COR-L47 (cell line): ENCODE results near the gene SPI1.

Source experiments
- DNase-seq: peaks from one replicate; lab custom pipeline; 2025; lab: John Stamatoyannopoulos, UW

SPI1 gene

GRCh38 chr11:47357985-47358730 lies 20.2 kb downstream of the SPI1 start:
- DNase-seq: no peak

GRCh38 chr11:47356998-47357329 lies 21.4 kb downstream of the SPI1 start:
- no peak for DNase-seq

- no peak for DNase-seq
These were observed 22.0 kb downstream of the SPI1 start for GRCh38 chr11:47356129-47356997.

- peak; percentile 82 for DNase-seq
These were observed 22.8 kb downstream of the SPI1 start for GRCh38 chr11:47355283-47356128.

- no peak for DNase-seq
These were observed 23.4 kb downstream of the SPI1 start for GRCh38 chr11:47354913-47355282.

- no peak for DNase-seq
These were observed 24.2 kb downstream of the SPI1 start for GRCh38 chr11:47353978-47354774.

GRCh38 chr11:47352556-47352955 lies 25.8 kb downstream of the SPI1 start, which contains the start of gene MYBPC3:
Gene MYBPC3 (minus strand): TSS chr11:47352702. CDS start chr11:47352647, 55 bp downstream.
- DNase-seq: no peak

GRCh38 chr11:47351156-47352126 lies 26.9 kb downstream of the SPI1 start:
- DNase-seq: no peak

- no peak for DNase-seq
These were observed 28.0 kb downstream of the SPI1 start for GRCh38 chr11:47350315-47350714.

GRCh38 chr11:47349521-47350095 lies 28.7 kb downstream of the SPI1 start:
- no peak for DNase-seq

GRCh38 chr11:47348859-47349258 lies 29.5 kb downstream of the SPI1 start:
- peak; percentile 17 for DNase-seq

GRCh38 chr11:47348131-47348802 lies 30.1 kb downstream of the SPI1 start:
- DNase-seq: no peak

- DNase-seq: no peak
These were observed 31.2 kb downstream of the SPI1 start for GRCh38 chr11:47347137-47347536.

GRCh38 chr11:47345890-47346563 lies 32.3 kb downstream of the SPI1 start:
- DNase-seq: no peak

GRCh38 chr11:47342854-47343253 lies 35.5 kb downstream of the SPI1 start:
- no peak for DNase-seq

GRCh38 chr11:47342036-47342803 lies 36.1 kb downstream of the SPI1 start:
- DNase-seq: no peak

- DNase-seq: no peak
These were observed 37.2 kb downstream of the SPI1 start for GRCh38 chr11:47340980-47341775.
